GM12872 (cell line): ENCODE data around the gene RHOV.

Experiments used
- TF ChIP-seq, protein P1 (sequence below): IDR thresholded peaks from 3 replicates; pipeline ENCODE4 v1.5.1; 2011; ENCODE audit warnings: low read depth, mild to moderate bottlenecking, low read length, moderate library complexity; ENCODE audit not compliant: insufficient read depth

RHOV gene

DNA sequence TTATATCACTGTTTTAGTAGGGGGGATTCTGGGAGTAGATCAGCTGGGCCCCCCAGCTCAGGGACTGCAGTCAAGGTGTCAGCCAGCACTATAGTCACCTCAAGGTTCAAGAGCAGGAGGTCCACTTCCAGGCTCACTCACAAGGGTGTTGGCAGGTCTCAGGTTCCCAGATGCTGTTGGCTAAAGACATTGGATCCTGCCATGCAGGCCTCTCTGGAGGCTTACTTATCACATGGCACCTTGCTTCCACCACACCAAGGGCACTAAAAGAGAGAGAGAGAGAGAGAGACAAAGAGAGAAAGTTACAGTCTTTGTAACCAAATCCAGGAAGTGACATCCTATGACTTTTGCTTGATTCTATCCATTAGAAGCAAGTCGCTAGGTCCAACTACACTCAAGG lies 38.0 kb downstream of the RHOV start:
- TF ChIP-seq, protein P1, sequence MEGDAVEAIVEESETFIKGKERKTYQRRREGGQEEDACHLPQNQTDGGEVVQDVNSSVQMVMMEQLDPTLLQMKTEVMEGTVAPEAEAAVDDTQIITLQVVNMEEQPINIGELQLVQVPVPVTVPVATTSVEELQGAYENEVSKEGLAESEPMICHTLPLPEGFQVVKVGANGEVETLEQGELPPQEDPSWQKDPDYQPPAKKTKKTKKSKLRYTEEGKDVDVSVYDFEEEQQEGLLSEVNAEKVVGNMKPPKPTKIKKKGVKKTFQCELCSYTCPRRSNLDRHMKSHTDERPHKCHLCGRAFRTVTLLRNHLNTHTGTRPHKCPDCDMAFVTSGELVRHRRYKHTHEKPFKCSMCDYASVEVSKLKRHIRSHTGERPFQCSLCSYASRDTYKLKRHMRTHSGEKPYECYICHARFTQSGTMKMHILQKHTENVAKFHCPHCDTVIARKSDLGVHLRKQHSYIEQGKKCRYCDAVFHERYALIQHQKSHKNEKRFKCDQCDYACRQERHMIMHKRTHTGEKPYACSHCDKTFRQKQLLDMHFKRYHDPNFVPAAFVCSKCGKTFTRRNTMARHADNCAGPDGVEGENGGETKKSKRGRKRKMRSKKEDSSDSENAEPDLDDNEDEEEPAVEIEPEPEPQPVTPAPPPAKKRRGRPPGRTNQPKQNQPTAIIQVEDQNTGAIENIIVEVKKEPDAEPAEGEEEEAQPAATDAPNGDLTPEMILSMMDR, result no peak

DNA sequence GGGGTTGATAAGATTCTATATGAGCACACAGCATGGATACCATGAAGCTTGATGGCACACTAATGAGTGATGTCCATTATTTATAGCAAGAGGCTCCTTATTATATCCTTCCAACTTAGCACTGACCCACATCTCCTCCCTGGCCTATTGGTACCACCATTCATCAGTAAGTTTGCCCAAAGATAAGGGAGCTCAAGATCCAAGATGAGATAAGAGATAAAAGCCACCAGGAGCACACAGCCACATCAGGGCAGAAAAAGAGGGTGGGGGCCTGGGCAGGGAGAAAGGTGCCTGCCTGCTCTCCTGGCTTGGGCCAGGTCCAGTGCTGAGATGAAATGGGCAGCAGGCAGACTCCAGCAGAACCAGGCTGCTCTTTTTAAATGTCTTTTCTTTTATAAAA lies 41.1 kb downstream of the RHOV start:
- TF ChIP-seq, protein P1, result no peak

DNA sequence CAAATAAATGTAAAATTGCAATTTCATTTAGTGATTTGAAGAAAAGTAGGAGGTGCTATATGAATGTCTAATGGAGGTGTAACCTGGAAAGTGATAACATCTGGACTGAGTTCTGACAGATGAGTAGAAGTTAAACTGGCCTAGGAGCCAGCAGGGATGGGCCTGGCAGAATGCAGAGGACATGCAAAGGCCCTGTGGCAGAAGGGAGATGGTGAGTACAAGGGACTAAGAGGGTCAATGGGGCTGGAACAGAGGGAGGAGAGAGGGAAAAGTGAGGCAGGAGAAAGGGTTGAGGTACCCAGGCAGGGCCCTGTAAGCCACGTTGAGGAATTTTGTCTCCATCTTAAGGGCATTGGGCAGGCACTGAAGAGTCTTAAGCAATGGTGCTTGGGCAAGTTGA lies 42.2 kb downstream of the RHOV start:
- TF ChIP-seq, protein P1, result no peak

DNA sequence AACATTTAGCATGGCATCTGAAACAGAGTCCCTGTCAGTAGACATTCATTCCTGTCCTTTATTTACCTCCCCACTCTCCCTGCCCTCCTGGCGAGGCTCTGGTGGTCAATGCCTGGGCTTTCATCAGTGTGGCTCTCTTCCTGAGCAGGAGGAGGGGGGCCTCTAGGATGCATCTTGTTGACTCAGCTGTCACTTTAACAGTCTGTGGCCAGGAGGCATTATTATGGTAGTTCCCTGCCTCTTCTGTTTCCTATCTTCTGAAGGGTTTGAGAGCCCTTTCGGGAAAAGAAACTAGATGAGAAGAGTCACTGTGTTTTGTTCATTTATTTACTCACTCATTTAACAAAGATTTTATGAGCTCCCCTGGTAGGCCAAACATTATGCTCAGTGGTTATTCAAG lies 43.1 kb downstream of the RHOV start:
- TF ChIP-seq, protein P1, result no peak

DNA sequence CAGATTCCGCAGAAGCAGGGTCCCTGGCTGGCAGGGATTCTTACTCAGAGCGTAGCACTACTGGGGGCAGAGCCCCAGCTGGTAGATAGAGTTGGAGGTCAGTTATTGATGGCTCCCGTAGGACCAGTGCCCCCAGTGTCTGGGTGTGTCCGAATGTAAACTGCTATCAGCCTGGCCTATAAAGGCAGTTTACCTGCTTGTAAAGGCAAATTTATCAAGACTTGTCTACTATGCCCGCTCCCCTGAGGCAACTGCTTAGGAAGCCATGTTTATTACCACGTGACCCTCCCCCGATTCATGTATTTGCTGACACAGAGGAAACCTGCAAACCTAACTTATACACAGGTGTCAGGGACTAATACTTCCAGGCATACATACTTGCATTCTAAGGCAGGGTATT lies 44.9 kb downstream of the RHOV start:
- TF ChIP-seq, protein P1, result no peak

DNA sequence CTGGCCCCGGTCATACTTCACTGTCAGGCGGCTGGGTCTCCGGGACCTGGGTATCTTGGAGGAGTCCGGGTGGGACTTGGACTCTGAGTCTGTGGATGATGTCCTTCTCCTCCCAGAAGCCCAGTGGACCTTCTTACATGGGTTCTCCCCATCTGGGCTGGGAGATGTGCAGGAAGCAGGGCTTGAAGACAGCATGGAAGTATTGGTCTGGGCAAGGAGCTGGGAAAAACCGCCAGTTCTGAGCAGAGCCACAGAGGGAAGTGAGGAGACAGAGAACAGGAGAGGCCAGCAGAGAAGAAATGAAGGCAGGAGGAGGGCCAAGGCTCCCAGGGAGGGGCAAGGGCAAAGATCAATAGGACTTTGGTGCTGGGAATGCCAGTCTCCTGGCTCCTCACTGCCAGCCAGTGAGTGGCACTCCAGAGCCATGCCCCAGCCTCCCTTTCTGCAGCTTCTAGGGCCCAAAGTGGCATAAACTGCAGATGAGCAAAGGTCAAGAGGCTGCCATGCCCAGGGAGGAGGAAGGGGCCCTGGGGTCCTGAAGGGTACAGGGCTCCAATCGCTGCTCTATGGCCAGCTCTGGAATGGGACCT lies 45.5 kb downstream of the RHOV start, which contains the start of gene PPP1R14D:
TSS of gene PPP1R14D (minus strand) at position 262 of the 590 bp plus-strand sequence. CDS start at position 195, 67 bp downstream.
- TF ChIP-seq, protein P1, result no peak

DNA sequence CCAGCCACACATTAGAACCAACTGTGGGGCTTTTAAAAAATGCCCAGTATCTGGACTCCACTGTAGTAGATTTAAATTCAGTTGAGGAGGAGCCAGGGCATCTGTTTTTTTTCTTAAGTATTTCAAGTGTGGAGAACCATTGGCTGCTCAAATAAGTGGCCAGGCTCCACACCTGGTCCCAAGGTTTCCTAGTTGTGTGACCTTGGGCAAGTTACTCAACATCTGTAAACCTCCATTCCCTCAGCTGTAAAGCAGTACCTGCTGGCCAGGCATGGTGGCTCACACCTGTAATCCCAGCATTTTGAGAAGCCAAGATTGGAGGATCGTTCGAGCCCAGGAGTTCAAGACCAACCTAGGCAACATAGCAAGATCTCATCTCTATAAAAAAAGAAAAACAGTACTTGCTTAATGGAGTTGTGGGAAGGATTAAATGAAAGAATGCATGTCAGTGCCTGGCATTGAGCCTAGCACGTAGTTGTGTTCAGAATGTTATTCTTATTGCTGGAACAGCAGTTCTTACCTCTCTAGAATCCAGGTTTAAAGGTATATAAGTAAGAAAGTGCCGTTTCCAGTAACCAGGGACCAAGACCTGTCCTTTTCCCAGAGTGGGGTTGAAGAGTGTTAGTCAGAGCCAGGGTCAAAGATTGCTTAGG lies 47.5 kb downstream of the RHOV start:
- TF ChIP-seq, protein P1, result no peak
